HL-60 (cell line): ENCODE measurements around the gene MYO1D.
"Not testable (repeated sequence)": the region's sequence is repeated elsewhere in the genome, so short reads cannot be mapped to it uniquely, and the experiment has no call there.

Source experiments
- DNase-seq, 2 experiments: peaks; one replicate each; pipeline ENCODE4 v3.0.0-alpha.2; 2010 to 2020; ENCODE audit warnings: low read depth in 1 of 2, low spot score in 1 of 2
- H3K27ac ChIP-seq: fragments of 250-450 bp; sonication (Bioruptor Pico); replicated peaks from 2 replicates; pipeline ENCODE4 v1.5.1; 2020; ENCODE audit warnings: mild to moderate bottlenecking, moderate library complexity
- H3K27me3 ChIP-seq: fragments of 250-450 bp; sonication (Bioruptor Pico); 2 replicates; pipeline ENCODE4 v1.5.1; 2021; ENCODE audit warnings: mild to moderate bottlenecking, moderate library complexity; ENCODE audit not compliant: insufficient read depth, poor library complexity, severe bottlenecking
- H3K4me3 ChIP-seq: replicated peaks from 2 replicates; pipeline ENCODE4 v1.5.1; 2011; ENCODE audit warnings: mild to moderate bottlenecking, control low read depth, low read length; ENCODE audit not compliant: insufficient read depth
- GABPA ChIP-seq: IDR thresholded peaks from 2 replicates; pipeline ENCODE4 v1.6.1; 2012; ENCODE audit warnings: low read depth
- POLR2AphosphoS5 ChIP-seq: IDR thresholded peaks from 2 replicates; pipeline ENCODE4 v1.6.1; 2012; ENCODE audit warnings: low read depth
- SPI1 ChIP-seq: IDR thresholded peaks from 2 replicates; pipeline ENCODE4 v1.6.1; 2012; ENCODE audit warnings: low read depth, mild to moderate bottlenecking, borderline replicate concordance
- TF ChIP-seq, protein P1 (sequence below): IDR thresholded peaks from one replicate; pipeline ENCODE4 v1.5.1; 2011; ENCODE audit warnings: low read length, control low read depth, inconsistent platforms; ENCODE audit not compliant: insufficient read depth
- TF ChIP-seq, protein P2 (sequence below): IDR thresholded peaks from 2 replicates; pipeline ENCODE4 v1.6.1; 2012; ENCODE audit warnings: low read depth; ENCODE audit not compliant: insufficient replicate concordance

The MYO1D gene

GRCh38 chr17:32739722-32740121 is 137.2 kb downstream of the MYO1D start:
- TF ChIP-seq, protein P1, sequence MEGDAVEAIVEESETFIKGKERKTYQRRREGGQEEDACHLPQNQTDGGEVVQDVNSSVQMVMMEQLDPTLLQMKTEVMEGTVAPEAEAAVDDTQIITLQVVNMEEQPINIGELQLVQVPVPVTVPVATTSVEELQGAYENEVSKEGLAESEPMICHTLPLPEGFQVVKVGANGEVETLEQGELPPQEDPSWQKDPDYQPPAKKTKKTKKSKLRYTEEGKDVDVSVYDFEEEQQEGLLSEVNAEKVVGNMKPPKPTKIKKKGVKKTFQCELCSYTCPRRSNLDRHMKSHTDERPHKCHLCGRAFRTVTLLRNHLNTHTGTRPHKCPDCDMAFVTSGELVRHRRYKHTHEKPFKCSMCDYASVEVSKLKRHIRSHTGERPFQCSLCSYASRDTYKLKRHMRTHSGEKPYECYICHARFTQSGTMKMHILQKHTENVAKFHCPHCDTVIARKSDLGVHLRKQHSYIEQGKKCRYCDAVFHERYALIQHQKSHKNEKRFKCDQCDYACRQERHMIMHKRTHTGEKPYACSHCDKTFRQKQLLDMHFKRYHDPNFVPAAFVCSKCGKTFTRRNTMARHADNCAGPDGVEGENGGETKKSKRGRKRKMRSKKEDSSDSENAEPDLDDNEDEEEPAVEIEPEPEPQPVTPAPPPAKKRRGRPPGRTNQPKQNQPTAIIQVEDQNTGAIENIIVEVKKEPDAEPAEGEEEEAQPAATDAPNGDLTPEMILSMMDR, result no peak
- TF ChIP-seq SPI1 (no peak), GABPA (no peak), POLR2AphosphoS5 (no peak)
- TF ChIP-seq, protein P2, sequence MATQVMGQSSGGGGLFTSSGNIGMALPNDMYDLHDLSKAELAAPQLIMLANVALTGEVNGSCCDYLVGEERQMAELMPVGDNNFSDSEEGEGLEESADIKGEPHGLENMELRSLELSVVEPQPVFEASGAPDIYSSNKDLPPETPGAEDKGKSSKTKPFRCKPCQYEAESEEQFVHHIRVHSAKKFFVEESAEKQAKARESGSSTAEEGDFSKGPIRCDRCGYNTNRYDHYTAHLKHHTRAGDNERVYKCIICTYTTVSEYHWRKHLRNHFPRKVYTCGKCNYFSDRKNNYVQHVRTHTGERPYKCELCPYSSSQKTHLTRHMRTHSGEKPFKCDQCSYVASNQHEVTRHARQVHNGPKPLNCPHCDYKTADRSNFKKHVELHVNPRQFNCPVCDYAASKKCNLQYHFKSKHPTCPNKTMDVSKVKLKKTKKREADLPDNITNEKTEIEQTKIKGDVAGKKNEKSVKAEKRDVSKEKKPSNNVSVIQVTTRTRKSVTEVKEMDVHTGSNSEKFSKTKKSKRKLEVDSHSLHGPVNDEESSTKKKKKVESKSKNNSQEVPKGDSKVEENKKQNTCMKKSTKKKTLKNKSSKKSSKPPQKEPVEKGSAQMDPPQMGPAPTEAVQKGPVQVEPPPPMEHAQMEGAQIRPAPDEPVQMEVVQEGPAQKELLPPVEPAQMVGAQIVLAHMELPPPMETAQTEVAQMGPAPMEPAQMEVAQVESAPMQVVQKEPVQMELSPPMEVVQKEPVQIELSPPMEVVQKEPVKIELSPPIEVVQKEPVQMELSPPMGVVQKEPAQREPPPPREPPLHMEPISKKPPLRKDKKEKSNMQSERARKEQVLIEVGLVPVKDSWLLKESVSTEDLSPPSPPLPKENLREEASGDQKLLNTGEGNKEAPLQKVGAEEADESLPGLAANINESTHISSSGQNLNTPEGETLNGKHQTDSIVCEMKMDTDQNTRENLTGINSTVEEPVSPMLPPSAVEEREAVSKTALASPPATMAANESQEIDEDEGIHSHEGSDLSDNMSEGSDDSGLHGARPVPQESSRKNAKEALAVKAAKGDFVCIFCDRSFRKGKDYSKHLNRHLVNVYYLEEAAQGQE, result no peak
- no peak for DNase-seq
- Histone ChIP-seq H3K27me3 (no peaks in the 10 kb centered on the region), H3K4me3 (no peak overlapping the region), H3K27ac (no peak overlapping the region)

DNA sequence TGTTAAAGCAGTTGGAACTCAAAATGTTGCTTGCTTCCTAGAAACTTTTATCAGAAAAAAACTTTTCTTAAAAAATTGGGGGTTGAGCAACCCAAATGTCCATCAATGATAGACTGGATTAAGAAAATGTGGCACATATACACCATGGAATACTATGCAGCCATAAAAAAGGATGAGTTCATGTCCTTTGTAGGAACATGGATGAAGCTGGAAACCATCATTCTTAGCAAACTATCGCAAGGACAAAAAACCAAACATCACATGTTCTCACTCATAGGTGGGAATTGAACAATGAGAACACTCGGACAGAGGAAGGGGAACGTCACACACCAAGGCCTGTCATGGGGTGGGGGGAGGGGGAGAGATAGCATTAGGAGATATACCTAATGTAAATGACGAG is 137.8 kb downstream of the MYO1D start:
- not testable (repeated sequence) for H3K4me3 ChIP-seq, H3K27me3 ChIP-seq, H3K27ac ChIP-seq, DNase-seq

GRCh38 chr17:32733401-32733800 is 143.5 kb downstream of the MYO1D start:
- H3K27ac ChIP-seq, result no peak overlapping the region
- H3K4me3 ChIP-seq, result no peak overlapping the region
- TF ChIP-seq, protein P2, result no peak
- TF ChIP-seq POLR2AphosphoS5, result no peak
- TF ChIP-seq, protein P1, result no peak
- TF ChIP-seq SPI1, result no peak
- no peak for TF ChIP-seq GABPA
- no peaks in the 10 kb centered on the region for H3K27me3 ChIP-seq
- DNase-seq, result no peak

- no peak for DNase-seq
- Histone ChIP-seq H3K27me3 (no peaks in the 10 kb centered on the region), H3K4me3 (no peak overlapping the region), H3K27ac (no peak overlapping the region)
- TF ChIP-seq SPI1, result no peak
- TF ChIP-seq, protein P2, result no peak
- no peak for TF ChIP-seq GABPA
- TF ChIP-seq POLR2AphosphoS5, result no peak
- TF ChIP-seq, protein P1, result no peak
These were observed 144.0 kb downstream of the MYO1D start for GRCh38 chr17:32732900-32733299.
